ENCODE results near the gene FNTB. TPM values are rescaled to one million over a fixed set of nuclear protein-coding genes. Genes with fewer than 3 reads are reported as not detected.

FNTB gene
- total RNA-seq, 1 experiment from 2014 or later, result 26.7 TPM

DNA sequence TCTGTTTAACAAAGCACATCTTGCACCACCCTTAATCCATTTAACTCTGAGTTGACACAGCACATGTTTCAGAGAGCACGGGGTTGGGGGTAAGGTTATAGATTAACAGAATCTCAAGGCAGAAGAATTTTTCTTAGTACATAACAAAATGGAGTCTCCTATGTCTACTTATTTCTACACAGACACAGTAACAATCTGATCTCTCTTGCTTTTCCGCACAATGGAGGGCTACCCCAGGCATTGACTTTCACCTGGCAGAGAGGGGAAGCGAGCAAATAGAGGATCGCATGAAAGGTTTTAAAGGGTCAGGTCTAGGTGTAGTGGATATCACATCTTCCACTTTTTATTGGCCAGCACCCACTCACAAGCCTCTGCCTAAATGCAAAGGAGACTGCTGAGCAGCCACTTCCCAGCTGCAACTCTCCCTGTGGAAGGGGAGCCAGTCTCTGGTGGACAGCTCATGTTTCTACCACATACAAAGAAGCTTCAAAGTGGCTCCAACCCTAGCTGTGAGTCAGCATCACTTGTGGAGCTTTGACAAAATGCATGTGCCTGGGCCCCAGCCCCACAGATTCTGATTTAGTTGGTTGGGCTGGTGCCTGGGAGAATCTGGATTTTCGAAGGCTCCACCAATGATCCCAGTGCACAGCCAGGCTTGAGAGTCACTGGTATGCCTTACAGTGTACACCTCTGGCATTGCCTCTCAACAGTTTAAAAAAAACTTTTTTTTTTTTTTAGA lies 7.2 kb upstream of the FNTB start:
- TF ChIP-seq POLR2AphosphoS5 (IDR thresholded peaks at IDR 0.05; ENCODE audit: low read depth, low read length) (no peak), SRF (IDR thresholded peaks at IDR 0.05; ENCODE audit: low read depth) (no peak), ZFX (IDR thresholded peaks at IDR 0.05) (no peak), YY1 (IDR thresholded peaks at IDR 0.05; ENCODE audit: extremely low read depth, insufficient replicate concordance, low read depth, low read length) (no peak), SP1 (IDR thresholded peaks at IDR 0.05; ENCODE audit: low read depth) (no peak), FOSL1 (IDR thresholded peaks at IDR 0.05; ENCODE audit: low read depth) (no peak), CEBPB (IDR thresholded peaks at IDR 0.05; ENCODE audit: low read depth) (no peak), ELF1 (IDR thresholded peaks at IDR 0.05; ENCODE audit: borderline replicate concordance, low read depth) (no peak), CBX3 (IDR thresholded peaks at IDR 0.05; ENCODE audit: low read depth) (no peak)
- TF ChIP-seq, protein P1, sequence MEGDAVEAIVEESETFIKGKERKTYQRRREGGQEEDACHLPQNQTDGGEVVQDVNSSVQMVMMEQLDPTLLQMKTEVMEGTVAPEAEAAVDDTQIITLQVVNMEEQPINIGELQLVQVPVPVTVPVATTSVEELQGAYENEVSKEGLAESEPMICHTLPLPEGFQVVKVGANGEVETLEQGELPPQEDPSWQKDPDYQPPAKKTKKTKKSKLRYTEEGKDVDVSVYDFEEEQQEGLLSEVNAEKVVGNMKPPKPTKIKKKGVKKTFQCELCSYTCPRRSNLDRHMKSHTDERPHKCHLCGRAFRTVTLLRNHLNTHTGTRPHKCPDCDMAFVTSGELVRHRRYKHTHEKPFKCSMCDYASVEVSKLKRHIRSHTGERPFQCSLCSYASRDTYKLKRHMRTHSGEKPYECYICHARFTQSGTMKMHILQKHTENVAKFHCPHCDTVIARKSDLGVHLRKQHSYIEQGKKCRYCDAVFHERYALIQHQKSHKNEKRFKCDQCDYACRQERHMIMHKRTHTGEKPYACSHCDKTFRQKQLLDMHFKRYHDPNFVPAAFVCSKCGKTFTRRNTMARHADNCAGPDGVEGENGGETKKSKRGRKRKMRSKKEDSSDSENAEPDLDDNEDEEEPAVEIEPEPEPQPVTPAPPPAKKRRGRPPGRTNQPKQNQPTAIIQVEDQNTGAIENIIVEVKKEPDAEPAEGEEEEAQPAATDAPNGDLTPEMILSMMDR (IDR thresholded peaks at IDR 0.05 in 2 of 3, conservative IDR thresholded peaks at IDR 0.05 in 1 of 3; ENCODE audit: borderline replicate concordance in 1 of 3, insufficient read depth in 1 of 3, low read depth in 2 of 3, low read length in 2 of 3), result no peak
- TF ChIP-seq, protein P2, sequence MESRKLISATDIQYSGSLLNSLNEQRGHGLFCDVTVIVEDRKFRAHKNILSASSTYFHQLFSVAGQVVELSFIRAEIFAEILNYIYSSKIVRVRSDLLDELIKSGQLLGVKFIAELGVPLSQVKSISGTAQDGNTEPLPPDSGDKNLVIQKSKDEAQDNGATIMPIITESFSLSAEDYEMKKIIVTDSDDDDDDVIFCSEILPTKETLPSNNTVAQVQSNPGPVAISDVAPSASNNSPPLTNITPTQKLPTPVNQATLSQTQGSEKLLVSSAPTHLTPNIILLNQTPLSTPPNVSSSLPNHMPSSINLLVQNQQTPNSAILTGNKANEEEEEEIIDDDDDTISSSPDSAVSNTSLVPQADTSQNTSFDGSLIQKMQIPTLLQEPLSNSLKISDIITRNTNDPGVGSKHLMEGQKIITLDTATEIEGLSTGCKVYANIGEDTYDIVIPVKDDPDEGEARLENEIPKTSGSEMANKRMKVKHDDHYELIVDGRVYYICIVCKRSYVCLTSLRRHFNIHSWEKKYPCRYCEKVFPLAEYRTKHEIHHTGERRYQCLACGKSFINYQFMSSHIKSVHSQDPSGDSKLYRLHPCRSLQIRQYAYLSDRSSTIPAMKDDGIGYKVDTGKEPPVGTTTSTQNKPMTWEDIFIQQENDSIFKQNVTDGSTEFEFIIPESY (IDR thresholded peaks at IDR 0.05; ENCODE audit: extremely low read depth, insufficient replicate concordance, low read length), result no peak
- no peaks in the 10 kb centered on the region for H3K36me3 ChIP-seq (ENCODE audit: control insufficient read depth in 1 of 2, insufficient read depth in 2 of 2, low read length in 2 of 2)
- H3K4me1 ChIP-seq (ENCODE audit: control insufficient read depth in 1 of 2, insufficient read depth in 2 of 2, low read length in 2 of 2), result peaks cover 0 to 6% of the 10 kb centered on the region in 2 experiments; a peak in 2 of 4 replicates
- H3K9ac ChIP-seq (ENCODE audit: low read length), result no peak overlapping the region
- CTCF ChIA-PET, result no interaction called here
- no TSS peak for BruUV-seq (replicated peaks)
- no peaks in the 10 kb centered on the region for H3K79me2 ChIP-seq (ENCODE audit: insufficient read depth, low read length)
- H3K4me3 ChIP-seq (replicated peaks in 1 of 2; ENCODE audit: low read depth in 1 of 2, low read length in 2 of 2), result no peak overlapping the region
- no peaks in the 10 kb centered on the region for H3K27me3 ChIP-seq (ENCODE audit: insufficient read depth, low read length)
- no peaks in the 10 kb centered on the region for H3K9me2 ChIP-seq (ENCODE audit: insufficient read depth)
- H2AFZ ChIP-seq (ENCODE audit: low read depth, low read length, poor library complexity, severe bottlenecking), result no peak overlapping the region
- H4K20me1 ChIP-seq (ENCODE audit: insufficient read depth), result no peaks in the 10 kb centered on the region
- intact Hi-C loops (cut with micrococcal nuclease), result no loop called here
- H3K4me2 ChIP-seq (ENCODE audit: low read length), result 0 out of 2 replicates have a peak overlapping the region, but pooled peaks have one; percentile 7
- POLR2A ChIA-PET, result no interaction called here
- H3K9me3 ChIP-seq (ENCODE audit: control insufficient read depth in 1 of 2, insufficient read depth in 1 of 2, low read depth in 1 of 2, low read length in 2 of 2), result no peaks in the 10 kb centered on the region
- DNase-seq (ENCODE audit: low read depth, low spot score), result no peak
- RAD21 ChIA-PET (ENCODE audit: low non-redundant PET in 1 of 2, low total read pairs in 2 of 2, uncharacterized antibody in 2 of 2, unreplicated experiment in 2 of 2), result no interaction called here
- no peak overlapping the region for H3K27ac ChIP-seq (ENCODE audit: low read depth, low read length)
- peak; percentile 36; the same call in 1 of the 2 replicates for ATAC-seq
